GM19397 (cell line): Measurements from ENCODE around the gene OCIAD1.
"Not testable (repeated sequence)": the region's sequence is repeated elsewhere in the genome, so short reads cannot be mapped to it uniquely, and the experiment has no call there.

ENCODE experiments used
- ATAC-seq: cut with Tn5 transposase; IDR thresholded peaks from one replicate; pipeline ENCODE4 v1.9.1; 2021; ENCODE audit warnings: mild to moderate bottlenecking, moderate library complexity; ENCODE audit not compliant: unreplicated experiment

Gene OCIAD1

GRCh38 chr4:48879561-48880442, 48.9 kb downstream of the OCIAD1 start:
- no peak for ATAC-seq

- ATAC-seq, result not testable (repeated sequence)
Observed at GRCh38 chr4:48881646-48882045, 50.8 kb downstream of the OCIAD1 start.

- ATAC-seq, result not testable (repeated sequence)
Observed at GRCh38 chr4:48889750-48890149, 58.9 kb downstream of the OCIAD1 start.

- no peak for ATAC-seq
Observed at GRCh38 chr4:48891028-48891619, 60.2 kb downstream of the OCIAD1 start.

- no peak for ATAC-seq
Observed at GRCh38 chr4:48896845-48897244, 66.0 kb downstream of the OCIAD1 start.

GRCh38 chr4:48898733-48899431, 68.0 kb downstream of the OCIAD1 start:
- peak; percentile 63 for ATAC-seq

GRCh38 chr4:48899432-48899749, 68.5 kb downstream of the OCIAD1 start:
- ATAC-seq, result peak; percentile 18

GRCh38 chr4:48899950-48900349, 69.1 kb downstream of the OCIAD1 start:
- no peak for ATAC-seq

- no peak for ATAC-seq
Observed at GRCh38 chr4:48901196-48901595, 70.3 kb downstream of the OCIAD1 start.

- ATAC-seq, result no peak
Observed at GRCh38 chr4:48902266-48902665, 71.4 kb downstream of the OCIAD1 start.

GRCh38 chr4:48904101-48904500, 73.2 kb downstream of the OCIAD1 start:
- no peak for ATAC-seq

GRCh38 chr4:48904541-48905142, 73.8 kb downstream of the OCIAD1 start:
- no peak for ATAC-seq

- no peak for ATAC-seq
Observed at GRCh38 chr4:48905363-48906015, 74.6 kb downstream of the OCIAD1 start.

- peak; percentile 99 for ATAC-seq
Observed at GRCh38 chr4:48906206-48907173, 75.6 kb downstream of the OCIAD1 start, which contains the start of gene OCIAD2. Gene OCIAD2, minus strand, starts transcription at chr4:48906774. Its CDS starts 2,225 bp downstream, at chr4:48904549.

- no peak for ATAC-seq
Observed at GRCh38 chr4:48907706-48908477, 77.0 kb downstream of the OCIAD1 start.

- no peak for ATAC-seq
Observed at GRCh38 chr4:48908687-48909086, 77.8 kb downstream of the OCIAD1 start.

GRCh38 chr4:48909697-48910096, 78.8 kb downstream of the OCIAD1 start:
- ATAC-seq, result no peak

GRCh38 chr4:48910511-48910910, 79.6 kb downstream of the OCIAD1 start:
- ATAC-seq, result no peak
